Esophagus squamous epithelium (tissue), 4 donors: ENCODE measurements around the gene COTL1.

ENCODE experiments used
- CTCF ChIP-seq, 6 experiments: fragments of 450-650 bp in 4 of 6; fragments of 200-600 bp in 2 of 6; sonication (generic) in 2 of 6; IDR thresholded peaks; one replicate each; pipeline ENCODE4 v1.5.1; 2016 to 2019; ENCODE audit warnings: antibody characterized with exemption in 6 of 6, mild to moderate bottlenecking in 4 of 6, moderate library complexity in 4 of 6
- POLR2A ChIP-seq, 4 donors: fragments of 450-650 bp; IDR thresholded peaks; one replicate each; pipeline ENCODE4 v1.6.1; 2017; ENCODE audit warnings: antibody characterized with exemption in 4 of 4, mild to moderate bottlenecking in 4 of 4, moderate library complexity in 3 of 4

GRCh38 chr16:84614073-84614459 is 3.8 kb downstream of the COTL1 start:
- TF ChIP-seq POLR2A (IDR thresholded peaks at IDR 0.05) = no peak
- TF ChIP-seq CTCF (IDR thresholded peaks at IDR 0.05) = no peak
